Lung (tissue), 12 donors: Measurements from ENCODE around the gene IL34. TPM values are rescaled to one million over a fixed set of nuclear protein-coding genes. Genes with fewer than 3 reads are reported as not detected.

Experiments
- ATAC-seq: fragments of 200-7000 bp; cut with Tn5 transposase; one replicate; pipeline ENCODE4 v1.9.1; 2020; ENCODE audit warnings: moderate number of reproducible peaks; ENCODE audit not compliant: insufficient read depth, low FRiP score
- DNase-seq, 3 donors: peaks; one replicate each; pipeline ENCODE4 v3.0.0-alpha.2; 2013 to 2017
- H3K27ac ChIP-seq, 2 donors: one replicate each; pipeline ENCODE4 v1.5.1; 2013; ENCODE audit warnings: mild to moderate bottlenecking in 2 of 2, moderate library complexity in 2 of 2, control low read depth in 1 of 2, inconsistent platforms in 1 of 2, low read depth in 1 of 2, low read length in 1 of 2
- H3K27me3 ChIP-seq, 3 donors: one replicate each; pipeline ENCODE4 v1.5.1; 2013; ENCODE audit warnings: low read length in 2 of 3; ENCODE audit not compliant: control insufficient read depth in 3 of 3, insufficient read depth in 3 of 3
- H3K36me3 ChIP-seq, 4 donors: one replicate each; pipeline ENCODE4 v1.5.1; 2013; ENCODE audit warnings: low read length in 4 of 4, mild to moderate bottlenecking in 1 of 4, moderate library complexity in 1 of 4; ENCODE audit not compliant: control insufficient read depth in 4 of 4, insufficient read depth in 4 of 4
- H3K4me1 ChIP-seq, 5 donors: one replicate each; pipeline ENCODE4 v1.5.1; 2013; ENCODE audit warnings: low read length in 5 of 5, mild to moderate bottlenecking in 2 of 5, moderate library complexity in 1 of 5; ENCODE audit not compliant: control insufficient read depth in 5 of 5, insufficient read depth in 5 of 5
- H3K4me3 ChIP-seq: one replicate; pipeline ENCODE4 v1.5.1; 2013; ENCODE audit warnings: mild to moderate bottlenecking, control low read depth, moderate library complexity
- H3K9ac ChIP-seq, 2 donors: one replicate each; pipeline ENCODE4 v1.5.1; 2013; ENCODE audit warnings: low read length in 2 of 2, control low read depth in 1 of 2; ENCODE audit not compliant: insufficient read depth in 1 of 2
- H3K9me3 ChIP-seq, 4 donors: one replicate each; pipeline ENCODE4 v1.5.1; 2013; ENCODE audit warnings: low read length in 3 of 4, mild to moderate bottlenecking in 1 of 4, moderate library complexity in 1 of 4; ENCODE audit not compliant: control insufficient read depth in 4 of 4, insufficient read depth in 3 of 4
- CTCF ChIP-seq: IDR thresholded peaks from 2 replicates; pipeline ENCODE4 v1.5.1; 2012; ENCODE audit warnings: mild to moderate bottlenecking; ENCODE audit errors: control extremely low read depth, extremely low read depth
- WGBS, 2 donors: extraction: QIAGEN DNeasy Blood & Tissue Kit; methylation state at CpG; one replicate each; pipeline ENCODE4 v1.1.7; 2013; 5-methylcytosine and 5-hydroxymethylcytosine counted together
- polyA plus RNA-seq, 2 donors: library from polyadenylated mRNA; stranded (reverse); fragments of 200-250 nt; gene quantifications; one replicate each; pipeline ENCODE4 v1.2.1, GENCODE V29; 2013
- total RNA-seq, 2 donors: library from RNA; depleted of rRNA in 1 of 2; stranded (reverse); fragments of >200 nt in 1 of 2; gene quantifications; one replicate each; pipeline ENCODE4 v1.2.1, GENCODE V29; 2014 to 2021
- donor health status: control.
- donor health status: control.
- donor health status: Bipolar disorder and iron deficiency.
- donor health status: healthy.
- donor health status: DM: yes; HTN: yes; CAD: no.

IL34 gene
- total and polyA plus RNA-seq, 4 donors, result 1.5 to 13.0 (median 7.1) TPM

- H3K4me3 ChIP-seq, result no peak overlapping the region
- no peaks in the 10 kb centered on the region for H3K36me3 ChIP-seq
- TF ChIP-seq CTCF, result no peak
- H3K9ac ChIP-seq, result no peak overlapping the region
- H3K4me1 ChIP-seq, result peaks cover 0 to 10% (median 0%) of the 10 kb centered on the region in 5 donors
- H3K27ac ChIP-seq, result no peak overlapping the region
- H3K27me3 ChIP-seq, result no peaks in the 10 kb centered on the region
- peaks cover 0 to 1% (median 0%) of the 10 kb centered on the region in 4 donors for H3K9me3 ChIP-seq
- DNase-seq (no peak), ATAC-seq (no peak)
- 80 to 88% methylated on average over 4 of the region's 4 CpGs for WGBS, 2 donors
Observed at GRCh38 chr16:70650216-70650615, 3.9 kb downstream of the IL34 start.

- 89 to 95% methylated on average over 3 of the region's 3 CpGs for WGBS, 2 donors
- H3K4me3 ChIP-seq, result no peak overlapping the region
- TF ChIP-seq CTCF, result no peak
- no peaks in the 10 kb centered on the region for H3K27me3 ChIP-seq
- no peak overlapping the region for H3K27ac ChIP-seq
- H3K9ac ChIP-seq, result no peak overlapping the region
- H3K36me3 ChIP-seq, result no peaks in the 10 kb centered on the region
- H3K4me1 ChIP-seq, result peaks cover 0 to 7% (median 0%) of the 10 kb centered on the region in 5 donors
- no peaks in the 10 kb centered on the region for H3K9me3 ChIP-seq
- no peak for ATAC-seq
- DNase-seq, result no peak
Observed at GRCh38 chr16:70651524-70651923, 5.2 kb downstream of the IL34 start.

- no peak overlapping the region for H3K9ac ChIP-seq
- no peak for DNase-seq
- ATAC-seq, result no peak
Observed at GRCh38 chr16:70652322-70652721, 6.0 kb downstream of the IL34 start.

More at GRCh38 chr16:70652322-70652721, 6.0 kb downstream of the IL34 start:
- H3K27ac ChIP-seq, result no peak overlapping the region
- no peak overlapping the region for H3K4me3 ChIP-seq
- H3K9me3 ChIP-seq, result no peaks in the 10 kb centered on the region
- H3K36me3 ChIP-seq, result no peaks in the 10 kb centered on the region
- no peaks in the 10 kb centered on the region for H3K27me3 ChIP-seq
- H3K4me1 ChIP-seq, result peaks cover 0 to 4% (median 0%) of the 10 kb centered on the region in 5 donors
- TF ChIP-seq CTCF, result no peak
- WGBS, 2 donors, result 92 to 93% methylated on average over 2 of the region's 2 CpGs
